Epithelial cell of prostate (primary cell): Measurements from ENCODE around the gene RERE.
"Not testable (repeated sequence)": the region's sequence is repeated elsewhere in the genome, so short reads cannot be mapped to it uniquely, and the experiment has no call there.

ENCODE experiments used
- DNase-seq: peaks from one replicate; pipeline ENCODE4 v3.0.0-alpha.2; 2011; ENCODE audit warnings: low read depth, low spot score
- H3K27ac ChIP-seq: fragments of 450-650 bp; 2 replicates; pipeline ENCODE4 v1.5.1; 2017; ENCODE audit warnings: mild to moderate bottlenecking

RERE gene

GRCh38 chr1:8702472-8702849 lies 115.0 kb downstream of the RERE start:
- no peak for DNase-seq
- peak overlapping the region; percentile 80 for H3K27ac ChIP-seq

- H3K27ac ChIP-seq, result peak overlapping the region; percentile 80
- peak; percentile 57 for DNase-seq
Measured at GRCh38 chr1:8701794-8702471, 115.5 kb downstream of the RERE start.

GRCh38 chr1:8699679-8700078 lies 117.8 kb downstream of the RERE start:
- H3K27ac ChIP-seq, result no peak overlapping the region
- DNase-seq, result no peak

GRCh38 chr1:8698937-8699447 lies 118.4 kb downstream of the RERE start:
- H3K27ac ChIP-seq, result no peak overlapping the region
- DNase-seq, result no peak

- H3K27ac ChIP-seq, result no peak overlapping the region
- no peak for DNase-seq
Measured at GRCh38 chr1:8698012-8698630, 119.3 kb downstream of the RERE start.

- not testable (repeated sequence) for H3K27ac ChIP-seq, DNase-seq
Measured at GRCh38 chr1:8695442-8695841, 122.0 kb downstream of the RERE start.

GRCh38 chr1:8693107-8693506 lies 124.3 kb downstream of the RERE start:
- DNase-seq, result no peak
- H3K27ac ChIP-seq, result no peak overlapping the region

GRCh38 chr1:8691662-8692061 lies 125.8 kb downstream of the RERE start:
- H3K27ac ChIP-seq, result no peak overlapping the region
- DNase-seq, result no peak

- no peak overlapping the region for H3K27ac ChIP-seq
- no peak for DNase-seq
Measured at GRCh38 chr1:8690253-8690525, 127.3 kb downstream of the RERE start.

- no peak overlapping the region for H3K27ac ChIP-seq
- no peak for DNase-seq
Measured at GRCh38 chr1:8689431-8690252, 127.8 kb downstream of the RERE start.

- no peak overlapping the region for H3K27ac ChIP-seq
- DNase-seq, result no peak
Measured at GRCh38 chr1:8687538-8687937, 129.9 kb downstream of the RERE start.

- no peak overlapping the region for H3K27ac ChIP-seq
Measured at GRCh38 chr1:8687039-8687438, 130.4 kb downstream of the RERE start.

GRCh38 chr1:8685463-8685862 lies 132.0 kb downstream of the RERE start:
- DNase-seq, result no peak
- H3K27ac ChIP-seq, result no peak overlapping the region

More at GRCh38 chr1:8687039-8687438, 130.4 kb downstream of the RERE start:
- no peak for DNase-seq

- DNase-seq, result no peak
- H3K27ac ChIP-seq, result no peak overlapping the region
Measured at GRCh38 chr1:8684590-8684989, 132.8 kb downstream of the RERE start.

- DNase-seq, result no peak
- H3K27ac ChIP-seq, result no peak overlapping the region
Measured at GRCh38 chr1:8682573-8682972, 134.9 kb downstream of the RERE start.

- DNase-seq, result no peak
- H3K27ac ChIP-seq, result no peak overlapping the region
Measured at GRCh38 chr1:8681911-8682310, 135.5 kb downstream of the RERE start.

- DNase-seq, result no peak
- no peak overlapping the region for H3K27ac ChIP-seq
Measured at GRCh38 chr1:8680664-8681650, 136.5 kb downstream of the RERE start.

- no peak for DNase-seq
- H3K27ac ChIP-seq, result no peak overlapping the region
Measured at GRCh38 chr1:8679929-8680663, 137.3 kb downstream of the RERE start.

GRCh38 chr1:8679395-8679800 lies 138.0 kb downstream of the RERE start:
- DNase-seq, result no peak
- H3K27ac ChIP-seq, result no peak overlapping the region
